ENCODE data around the gene KIAA1958. TPM values are rescaled to one million over a fixed set of nuclear protein-coding genes. Genes with fewer than 3 reads are reported as not detected.

KIAA1958 gene
- total RNA-seq, 2 donors from 2014 or later: 5.8 to 6.0 TPM

- no peak for DNase-seq (ENCODE audit: low spot score)
- H3K4me1 ChIP-seq (ENCODE audit: control insufficient read depth in 1 of 2, low read depth in 2 of 2): peaks cover 7 to 25% of the 10 kb centered on the region in 2 donors
- no peak for ATAC-seq (ENCODE audit: insufficient number of reproducible peaks, low FRiP score, low read depth)
- no peaks in the 10 kb centered on the region for H3K9me3 ChIP-seq
- H3K27me3 ChIP-seq (replicated peaks; ENCODE audit: insufficient read depth): no peaks in the 10 kb centered on the region
- TF ChIP-seq CTCF (IDR thresholded peaks at IDR 0.05): no peak
- H3K27ac ChIP-seq: no peak overlapping the region
- no peaks in the 10 kb centered on the region for H3K36me3 ChIP-seq
- no peak overlapping the region for H3K4me3 ChIP-seq
Measured at GRCh38 chr9:112548051-112548440, 61.4 kb downstream of the KIAA1958 start.

GRCh38 chr9:112548836-112549595 lies 62.4 kb downstream of the KIAA1958 start:
- no peaks in the 10 kb centered on the region for H3K27me3 ChIP-seq (replicated peaks; ENCODE audit: insufficient read depth)
- TF ChIP-seq CTCF (IDR thresholded peaks at IDR 0.05): no peak
- no peak for ATAC-seq (ENCODE audit: insufficient number of reproducible peaks, low FRiP score, low read depth)

GRCh38 chr9:112550531-112550930 lies 63.9 kb downstream of the KIAA1958 start:
- Histone ChIP-seq H3K4me3 (no peak overlapping the region), H3K4me1 (ENCODE audit: control insufficient read depth in 1 of 2, low read depth in 2 of 2) (peaks cover 11 to 32% of the 10 kb centered on the region in 2 donors), H3K27me3 (replicated peaks; ENCODE audit: insufficient read depth) (no peaks in the 10 kb centered on the region), H3K27ac (no peak overlapping the region), H3K9me3 (no peaks in the 10 kb centered on the region), H3K36me3 (no peaks in the 10 kb centered on the region)
- ATAC-seq (ENCODE audit: insufficient number of reproducible peaks, low FRiP score, low read depth) (no peak), DNase-seq (ENCODE audit: low spot score) (no peak)
- TF ChIP-seq CTCF (IDR thresholded peaks at IDR 0.05): no peak

More at GRCh38 chr9:112548836-112549595, 62.4 kb downstream of the KIAA1958 start:
- DNase-seq (ENCODE audit: low spot score): no peak
- no peaks in the 10 kb centered on the region for H3K36me3 ChIP-seq
- H3K4me3 ChIP-seq: no peak overlapping the region
- H3K27ac ChIP-seq: no peak overlapping the region
- H3K4me1 ChIP-seq (ENCODE audit: control insufficient read depth in 1 of 2, low read depth in 2 of 2): peaks cover 11 to 32% of the 10 kb centered on the region in 2 donors
- no peaks in the 10 kb centered on the region for H3K9me3 ChIP-seq

- Histone ChIP-seq H3K27me3 (replicated peaks; ENCODE audit: insufficient read depth) (no peaks in the 10 kb centered on the region), H3K4me3 (no peak overlapping the region), H3K4me1 (ENCODE audit: control insufficient read depth in 1 of 2, low read depth in 2 of 2) (peaks cover 4 to 32% of the 10 kb centered on the region in 2 donors), H3K9me3 (no peaks in the 10 kb centered on the region), H3K27ac (no peak overlapping the region), H3K36me3 (no peaks in the 10 kb centered on the region)
- no peak for DNase-seq (ENCODE audit: low spot score)
- no peak for ATAC-seq (ENCODE audit: insufficient number of reproducible peaks, low FRiP score, low read depth)
- no peak for TF ChIP-seq CTCF (IDR thresholded peaks at IDR 0.05)
Measured at GRCh38 chr9:112551641-112552040, 65.0 kb downstream of the KIAA1958 start.

- no peaks in the 10 kb centered on the region for H3K36me3 ChIP-seq
- peaks cover 4 to 32% of the 10 kb centered on the region in 2 donors for H3K4me1 ChIP-seq (ENCODE audit: control insufficient read depth in 1 of 2, low read depth in 2 of 2)
- H3K27me3 ChIP-seq (replicated peaks; ENCODE audit: insufficient read depth): no peaks in the 10 kb centered on the region
- H3K4me3 ChIP-seq: no peak overlapping the region
- ATAC-seq (ENCODE audit: insufficient number of reproducible peaks, low FRiP score, low read depth): no peak
- TF ChIP-seq CTCF (IDR thresholded peaks at IDR 0.05): no peak
- no peak for DNase-seq (ENCODE audit: low spot score)
- H3K9me3 ChIP-seq: no peaks in the 10 kb centered on the region
- no peak overlapping the region for H3K27ac ChIP-seq
Measured at GRCh38 chr9:112552229-112553056, 65.8 kb downstream of the KIAA1958 start.

Measured in thoracic aorta (tissue), 2 donors.